DND-41 (cell line): ENCODE measurements around the gene WDR36.
"Not testable (repeated sequence)": the region's sequence is repeated elsewhere in the genome, so short reads cannot be mapped to it uniquely, and the experiment has no call there.

Source experiments
- ATAC-seq: fragments of 200-7000 bp; cut with Tn5 transposase; 3 replicates; pipeline ENCODE4 v1.9.1; 2021; ENCODE audit warnings: low read depth; ENCODE audit not compliant: insufficient read depth
- DNase-seq: peaks from one replicate; pipeline ENCODE4 v3.0.0-alpha.2; 2020
- H2AFZ ChIP-seq: 2 replicates; pipeline ENCODE4 v1.6.0; 2012; ENCODE audit warnings: low read depth, low read length
- H3K27ac ChIP-seq: 2 replicates; pipeline ENCODE4 v1.5.1; 2012; ENCODE audit warnings: low read length, inconsistent platforms
- H3K27me3 ChIP-seq: fragments of 200-600 bp; sonication (generic); 2 replicates; pipeline ENCODE4 v1.6.0; 2012; ENCODE audit warnings: low read length, mild to moderate bottlenecking, inconsistent platforms; ENCODE audit not compliant: insufficient read depth, poor library complexity
- H3K36me3 ChIP-seq: 2 replicates; pipeline ENCODE4 v1.5.1; 2012; ENCODE audit warnings: low read length, inconsistent platforms; ENCODE audit not compliant: insufficient read depth
- H3K4me1 ChIP-seq: 2 replicates; pipeline ENCODE4 v1.5.1; 2012; ENCODE audit warnings: mild to moderate bottlenecking, low read length; ENCODE audit not compliant: insufficient read depth
- H3K4me2 ChIP-seq: 2 replicates; pipeline ENCODE4 v1.6.0; 2012; ENCODE audit warnings: mild to moderate bottlenecking, moderate library complexity, low read length, inconsistent platforms; ENCODE audit not compliant: insufficient read depth
- H3K4me3 ChIP-seq, 2 experiments: fragments of 200-600 bp in 1 of 2; shearing (Covaris generic) in 1 of 2; 2 replicates each; pipeline ENCODE4 v1.5.1; 2012 to 2016; ENCODE audit warnings: inconsistent platforms in 2 of 2, low read length in 2 of 2, mild to moderate bottlenecking in 2 of 2, low read depth in 1 of 2, moderate library complexity in 1 of 2
- H3K79me2 ChIP-seq: 2 replicates; pipeline ENCODE4 v1.6.0; 2012; ENCODE audit warnings: low read length, inconsistent platforms; ENCODE audit not compliant: insufficient read depth
- H3K9ac ChIP-seq: 2 replicates; pipeline ENCODE4 v1.6.0; 2012; ENCODE audit warnings: low read depth, mild to moderate bottlenecking, inconsistent platforms, low read length, moderate library complexity
- H3K9me3 ChIP-seq: 2 replicates; pipeline ENCODE4 v1.5.1; 2012; ENCODE audit warnings: low read length, moderate library complexity, mild to moderate bottlenecking, inconsistent platforms; ENCODE audit not compliant: insufficient read depth, severe bottlenecking
- H4K20me1 ChIP-seq: 2 replicates; pipeline ENCODE4 v1.6.0; 2012; ENCODE audit warnings: low read length; ENCODE audit not compliant: insufficient read depth
- EZH2 ChIP-seq: IDR thresholded peaks from 3 replicates; pipeline ENCODE4 v1.6.1; 2012; ENCODE audit warnings: borderline replicate concordance, low read depth, mild to moderate bottlenecking, moderate library complexity, low read length, inconsistent platforms; ENCODE audit not compliant: severe bottlenecking
- TF ChIP-seq, protein P1 (sequence below): IDR thresholded peaks from 2 replicates; pipeline ENCODE4 v1.5.1; 2012; ENCODE audit warnings: borderline replicate concordance, low read length, moderate library complexity, mild to moderate bottlenecking; ENCODE audit not compliant: poor library complexity, severe bottlenecking; ENCODE audit errors: extremely low read depth

WDR36 gene

GRCh38 chr5:111134864-111135263 is 42.7 kb downstream of the WDR36 start:
- Histone ChIP-seq H2AFZ (no peak overlapping the region), H3K4me3 (no peak overlapping the region), H3K27me3 (no peaks in the 10 kb centered on the region), H3K79me2 (no peaks in the 10 kb centered on the region), H4K20me1 (no peaks in the 10 kb centered on the region), H3K4me2 (no peak overlapping the region), H3K9ac (no peak overlapping the region), H3K4me1 (0 out of 2 replicates have a peak, but pooled peaks cover 5% of the 10 kb centered on the region), H3K36me3 (peaks cover 2% of the 10 kb centered on the region; the same call in 1 of the 2 replicates), H3K27ac (no peak overlapping the region), H3K9me3 (no peaks in the 10 kb centered on the region)
- DNase-seq: no peak
- no peak for ATAC-seq
- TF ChIP-seq EZH2: no peak
- TF ChIP-seq, protein P1, sequence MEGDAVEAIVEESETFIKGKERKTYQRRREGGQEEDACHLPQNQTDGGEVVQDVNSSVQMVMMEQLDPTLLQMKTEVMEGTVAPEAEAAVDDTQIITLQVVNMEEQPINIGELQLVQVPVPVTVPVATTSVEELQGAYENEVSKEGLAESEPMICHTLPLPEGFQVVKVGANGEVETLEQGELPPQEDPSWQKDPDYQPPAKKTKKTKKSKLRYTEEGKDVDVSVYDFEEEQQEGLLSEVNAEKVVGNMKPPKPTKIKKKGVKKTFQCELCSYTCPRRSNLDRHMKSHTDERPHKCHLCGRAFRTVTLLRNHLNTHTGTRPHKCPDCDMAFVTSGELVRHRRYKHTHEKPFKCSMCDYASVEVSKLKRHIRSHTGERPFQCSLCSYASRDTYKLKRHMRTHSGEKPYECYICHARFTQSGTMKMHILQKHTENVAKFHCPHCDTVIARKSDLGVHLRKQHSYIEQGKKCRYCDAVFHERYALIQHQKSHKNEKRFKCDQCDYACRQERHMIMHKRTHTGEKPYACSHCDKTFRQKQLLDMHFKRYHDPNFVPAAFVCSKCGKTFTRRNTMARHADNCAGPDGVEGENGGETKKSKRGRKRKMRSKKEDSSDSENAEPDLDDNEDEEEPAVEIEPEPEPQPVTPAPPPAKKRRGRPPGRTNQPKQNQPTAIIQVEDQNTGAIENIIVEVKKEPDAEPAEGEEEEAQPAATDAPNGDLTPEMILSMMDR: no peak

GRCh38 chr5:111135363-111135762 is 43.2 kb downstream of the WDR36 start:
- Histone ChIP-seq H2AFZ (no peak overlapping the region), H3K36me3 (no peaks in the 10 kb centered on the region), H4K20me1 (no peaks in the 10 kb centered on the region), H3K27ac (no peak overlapping the region), H3K9ac (no peak overlapping the region), H3K79me2 (no peaks in the 10 kb centered on the region), H3K4me2 (no peak overlapping the region), H3K4me3 (no peak overlapping the region), H3K27me3 (no peaks in the 10 kb centered on the region), H3K4me1 (0 out of 2 replicates have a peak, but pooled peaks cover 5% of the 10 kb centered on the region), H3K9me3 (no peaks in the 10 kb centered on the region)
- TF ChIP-seq, protein P1: no peak
- TF ChIP-seq EZH2: no peak
- no peak for ATAC-seq
- no peak for DNase-seq

- H3K9me3 ChIP-seq: no peaks in the 10 kb centered on the region
- H3K4me2 ChIP-seq: no peak overlapping the region
- H3K4me3 ChIP-seq: no peak overlapping the region
- ATAC-seq (no peak), DNase-seq (no peak)
- H3K27me3 ChIP-seq: no peaks in the 10 kb centered on the region
- no peak overlapping the region for H3K9ac ChIP-seq
- no peak overlapping the region for H3K27ac ChIP-seq
- no peaks in the 10 kb centered on the region for H3K79me2 ChIP-seq
- H3K4me1 ChIP-seq: 0 out of 2 replicates have a peak, but pooled peaks cover 5% of the 10 kb centered on the region
- H3K36me3 ChIP-seq: no peaks in the 10 kb centered on the region
- H2AFZ ChIP-seq: no peak overlapping the region
- TF ChIP-seq EZH2: no peak
- TF ChIP-seq, protein P1: no peak
- H4K20me1 ChIP-seq: no peaks in the 10 kb centered on the region
These were observed 43.8 kb downstream of the WDR36 start for GRCh38 chr5:111135946-111136345.

DNA sequence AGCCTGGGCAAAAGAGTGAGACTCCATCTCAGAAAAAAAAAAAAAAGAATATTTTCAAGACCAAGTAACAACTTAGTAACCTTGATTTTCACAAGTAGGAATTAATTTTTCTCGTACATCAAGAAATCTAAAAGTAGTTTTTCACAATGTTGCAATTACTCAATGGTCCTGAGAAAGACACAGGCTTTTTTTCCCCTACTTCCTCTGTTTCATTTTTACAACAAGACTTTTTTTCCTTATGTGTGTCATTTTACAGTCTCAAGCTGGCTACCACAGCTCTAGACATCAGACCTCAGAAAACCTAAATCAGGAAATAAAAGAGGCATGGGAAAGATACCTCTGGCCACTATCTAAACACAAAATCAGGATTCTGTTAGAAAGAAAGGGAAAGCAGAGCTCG is 45.9 kb downstream of the WDR36 start:
- H3K4me3 ChIP-seq: no peak overlapping the region
- no peak overlapping the region for H3K27ac ChIP-seq
- H3K27me3 ChIP-seq: no peaks in the 10 kb centered on the region
- no peaks in the 10 kb centered on the region for H3K9me3 ChIP-seq
- no peak overlapping the region for H3K4me2 ChIP-seq
- no peak overlapping the region for H2AFZ ChIP-seq
- TF ChIP-seq, protein P1: no peak
- TF ChIP-seq EZH2: no peak
- DNase-seq (no peak), ATAC-seq (no peak)
- H3K79me2 ChIP-seq: no peaks in the 10 kb centered on the region
- H4K20me1 ChIP-seq: no peaks in the 10 kb centered on the region
- no peaks in the 10 kb centered on the region for H3K36me3 ChIP-seq
- no peak overlapping the region for H3K9ac ChIP-seq
- 0 out of 2 replicates have a peak, but pooled peaks cover 5% of the 10 kb centered on the region for H3K4me1 ChIP-seq

DNA sequence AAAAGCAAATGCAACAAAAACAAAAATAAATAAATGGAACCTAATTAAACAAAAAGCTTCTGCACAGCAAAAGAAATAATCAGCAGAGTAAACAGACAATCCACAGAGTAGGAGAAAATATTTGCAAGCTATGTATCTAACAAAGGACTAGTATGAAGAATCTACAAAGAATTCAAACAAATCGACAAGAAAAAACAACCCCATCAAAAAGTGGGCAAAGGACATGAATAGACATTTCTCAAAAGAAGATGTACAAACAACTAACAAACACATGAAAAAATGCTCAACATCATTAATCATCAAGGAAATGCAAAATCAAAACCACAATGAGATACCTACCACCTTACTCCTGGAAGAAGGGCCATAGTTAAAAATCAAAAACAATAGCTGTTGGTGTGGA is 49.3 kb downstream of the WDR36 start:
- H3K9me3 ChIP-seq, H2AFZ ChIP-seq, DNase-seq, H3K4me1 ChIP-seq, H3K27me3 ChIP-seq, ATAC-seq, H3K79me2 ChIP-seq, H3K4me3 ChIP-seq, H3K27ac ChIP-seq, H3K4me2 ChIP-seq, H4K20me1 ChIP-seq, H3K9ac ChIP-seq, H3K36me3 ChIP-seq: not testable (repeated sequence)
